Measurements from ENCODE around the gene STARD4. TPM values are rescaled to one million over a fixed set of nuclear protein-coding genes. Genes with fewer than 3 reads are reported as not detected.

The STARD4 gene
- total RNA-seq, 1 experiment from 2014 or later, result 43.4 TPM

GRCh38 chr5:111517853-111518501 is 5.6 kb upstream of the STARD4 start:
- DNase-seq (ENCODE audit: low spot score), result no peak
- Histone ChIP-seq H3K27ac (ENCODE audit: low read depth, low read length, poor library complexity, severe bottlenecking) (no peak overlapping the region), H3K4me3 (ENCODE audit: low read depth, low read length, poor library complexity, severe bottlenecking) (no peak overlapping the region), H3K36me3 (ENCODE audit: insufficient read depth, low read length, poor library complexity, severe bottlenecking) (no peaks in the 10 kb centered on the region), H3K27me3 (replicated peaks; ENCODE audit: insufficient read depth, low read depth, low read length, poor library complexity) (no peaks in the 10 kb centered on the region), H3K9me3 (ENCODE audit: low read depth, low read length, poor library complexity, severe bottlenecking) (no peaks in the 10 kb centered on the region), H3K4me1 (ENCODE audit: insufficient read depth, low read length, poor library complexity, severe bottlenecking) (peaks cover 13% of the 10 kb centered on the region)
- ChIA-PET CTCF (no interaction called here), POLR2A (ENCODE audit: low non-redundant PET) (no interaction called here)
- TF ChIP-seq CTCF (conservative IDR thresholded peaks at IDR 0.05; ENCODE audit: low read depth, low read length) (no peak), EZH2 (IDR thresholded peaks at IDR 0.05; ENCODE audit: borderline replicate concordance, low read depth, low read length, poor library complexity, severe bottlenecking) (no peak)
- BruUV-seq (replicated peaks), result no TSS peak
- intact Hi-C loops (cut with micrococcal nuclease; ENCODE audit: unreplicated experiment), result no loop called here

GRCh38 chr5:111514087-111514486 is 1.8 kb upstream of the STARD4 start:
- BruUV-seq (replicated peaks), result no TSS peak

GRCh38 chr5:111513131-111513520 is 791 bp upstream of the STARD4 start:
- peak overlapping the region; percentile 94 for H3K27ac ChIP-seq (ENCODE audit: low read depth, low read length, poor library complexity, severe bottlenecking)
- peak overlapping the region; percentile 95 for H3K4me3 ChIP-seq (ENCODE audit: low read depth, low read length, poor library complexity, severe bottlenecking)
- intact Hi-C loops (cut with micrococcal nuclease; ENCODE audit: unreplicated experiment), result loop anchor here (5.0 kb wide), 1 partner anchor 244 kb away; the partner anchor contains the start of gene NREP
- no peaks in the 10 kb centered on the region for H3K36me3 ChIP-seq (ENCODE audit: insufficient read depth, low read length, poor library complexity, severe bottlenecking)
- ChIA-PET POLR2A (ENCODE audit: low non-redundant PET) (no interaction called here), CTCF (no interaction called here)
- H3K9me3 ChIP-seq (ENCODE audit: low read depth, low read length, poor library complexity, severe bottlenecking), result no peaks in the 10 kb centered on the region
- no peak for TF ChIP-seq CTCF (conservative IDR thresholded peaks at IDR 0.05; ENCODE audit: low read depth, low read length)
- no peak for TF ChIP-seq EZH2 (IDR thresholded peaks at IDR 0.05; ENCODE audit: borderline replicate concordance, low read depth, low read length, poor library complexity, severe bottlenecking)
- BruUV-seq (replicated peaks), result TSS peak; percentile 95
- DNase-seq (ENCODE audit: low spot score), result no peak
- no peaks in the 10 kb centered on the region for H3K27me3 ChIP-seq (replicated peaks; ENCODE audit: insufficient read depth, low read depth, low read length, poor library complexity)
- peaks cover 28% of the 10 kb centered on the region for H3K4me1 ChIP-seq (ENCODE audit: insufficient read depth, low read length, poor library complexity, severe bottlenecking)

More at GRCh38 chr5:111514087-111514486, 1.8 kb upstream of the STARD4 start:
- ChIA-PET POLR2A (ENCODE audit: low non-redundant PET) (no interaction called here), CTCF (no interaction called here)
- Histone ChIP-seq H3K4me1 (ENCODE audit: insufficient read depth, low read length, poor library complexity, severe bottlenecking) (peaks cover 28% of the 10 kb centered on the region), H3K27ac (ENCODE audit: low read depth, low read length, poor library complexity, severe bottlenecking) (no peak overlapping the region), H3K4me3 (ENCODE audit: low read depth, low read length, poor library complexity, severe bottlenecking) (no peak overlapping the region), H3K36me3 (ENCODE audit: insufficient read depth, low read length, poor library complexity, severe bottlenecking) (no peaks in the 10 kb centered on the region), H3K27me3 (replicated peaks; ENCODE audit: insufficient read depth, low read depth, low read length, poor library complexity) (no peaks in the 10 kb centered on the region), H3K9me3 (ENCODE audit: low read depth, low read length, poor library complexity, severe bottlenecking) (no peaks in the 10 kb centered on the region)
- TF ChIP-seq CTCF (conservative IDR thresholded peaks at IDR 0.05; ENCODE audit: low read depth, low read length) (no peak), EZH2 (IDR thresholded peaks at IDR 0.05; ENCODE audit: borderline replicate concordance, low read depth, low read length, poor library complexity, severe bottlenecking) (no peak)
- intact Hi-C loops (cut with micrococcal nuclease; ENCODE audit: unreplicated experiment), result loop anchor here (5.0 kb wide), 1 partner anchor 243 kb away; the partner anchor contains the start of gene NREP
- DNase-seq (ENCODE audit: low spot score), result no peak

Data from A673 (cell line).